Kidney glomerular epithelial cell (primary cell): Measurements from ENCODE around the gene PPIH.
"Not testable (repeated sequence)": the region's sequence is repeated elsewhere in the genome, so short reads cannot be mapped to it uniquely, and the experiment has no call there.

Experiments
- DNase-seq: peaks from one replicate; lab custom pipeline; 2025; lab: John Stamatoyannopoulos, UW

PPIH gene

GRCh38 chr1:42657981-42658876 lies at the start of gene PPIH:
Gene PPIH (plus strand): TSS chr1:42658423. CDS start chr1:42658447, 24 bp downstream.
- peak; percentile 83 for DNase-seq

GRCh38 chr1:42613803-42614131 lies 44.5 kb upstream of the PPIH start:
- no peak for DNase-seq

- DNase-seq, result no peak
Measured at GRCh38 chr1:42618866-42619265, 39.4 kb upstream of the PPIH start.

- DNase-seq, result no peak
Measured at GRCh38 chr1:42620307-42620706, 37.9 kb upstream of the PPIH start.

GRCh38 chr1:42621180-42621579 lies 37.0 kb upstream of the PPIH start:
- not testable (repeated sequence) for DNase-seq

- DNase-seq, result not testable (repeated sequence)
Measured at GRCh38 chr1:42627205-42627604, 31.0 kb upstream of the PPIH start.

GRCh38 chr1:42639116-42639515 lies 19.1 kb upstream of the PPIH start:
- no peak for DNase-seq

GRCh38 chr1:42646056-42646455 lies 12.2 kb upstream of the PPIH start:
- DNase-seq, result no peak

- DNase-seq, result no peak
Measured at GRCh38 chr1:42657201-42657600, 1.0 kb upstream of the PPIH start.

- DNase-seq, result no peak
Measured at GRCh38 chr1:42658877-42659337, 684 bp downstream of the PPIH start.

- DNase-seq, result no peak
Measured at GRCh38 chr1:42660907-42661500, 2.8 kb downstream of the PPIH start.

GRCh38 chr1:42669936-42670335 lies 11.7 kb downstream of the PPIH start:
- no peak for DNase-seq

GRCh38 chr1:42670425-42670824 lies 12.2 kb downstream of the PPIH start:
- no peak for DNase-seq

- no peak for DNase-seq
Measured at GRCh38 chr1:42674214-42674613, 16.0 kb downstream of the PPIH start.

GRCh38 chr1:42674682-42675081 lies 16.5 kb downstream of the PPIH start:
- DNase-seq, result no peak

- no peak for DNase-seq
Measured at GRCh38 chr1:42675467-42675866, 17.2 kb downstream of the PPIH start.

GRCh38 chr1:42676534-42677087 lies 18.4 kb downstream of the PPIH start:
- DNase-seq, result no peak

- DNase-seq, result no peak
Measured at GRCh38 chr1:42679364-42679983, 21.3 kb downstream of the PPIH start.

- DNase-seq, result no peak
Measured at GRCh38 chr1:42680055-42680454, 21.8 kb downstream of the PPIH start.

GRCh38 chr1:42680921-42681683 lies 22.9 kb downstream of the PPIH start:
- peak; percentile 30 for DNase-seq

- DNase-seq, result peak; percentile 98
Measured at GRCh38 chr1:42681741-42682483, 23.7 kb downstream of the PPIH start, which contains the start of gene YBX1. Gene YBX1 (plus strand): TSS chr1:42682418. CDS start chr1:42682566, 148 bp downstream.
